Tibial artery (tissue), 4 donors: Measurements from ENCODE around the gene ZNF165.

Experiments used
- DNase-seq, 2 donors: peaks; one replicate each; pipeline ENCODE4 v3.0.0-alpha.2; 2019
- H3K27ac ChIP-seq, 2 donors: fragments of 200-600 bp; sonication (generic) in 1 of 2; 1 replicate in 1 of 2; 2 replicates in 1 of 2; pipeline ENCODE4 v1.5.1; 2018 to 2019; ENCODE audit warnings: mild to moderate bottlenecking in 1 of 2
- H3K27me3 ChIP-seq, 2 donors: fragments of 200-600 bp; sonication (generic) in 1 of 2; one replicate each; pipeline versions ENCODE4 v1.5.1 to v1.6.0; 2016 to 2019
- H3K36me3 ChIP-seq, 3 donors: fragments of 200-600 bp; sonication (generic) in 2 of 3; one replicate each; pipeline ENCODE4 v1.5.1; 2016 to 2019; ENCODE audit warnings: mild to moderate bottlenecking in 2 of 3
- H3K4me1 ChIP-seq, 4 donors: fragments of 200-600 bp; sonication (generic) in 2 of 4; 1 replicate in 3 of 4; 2 replicates in 1 of 4; pipeline ENCODE4 v1.5.1; 2016 to 2019
- H3K4me3 ChIP-seq, 2 donors: fragments of 200-600 bp; sonication (generic) in 1 of 2; 1 replicate in 1 of 2; 2 replicates in 1 of 2; pipeline ENCODE4 v1.5.1; 2018 to 2019; ENCODE audit warnings: mild to moderate bottlenecking in 2 of 2
- H3K9me3 ChIP-seq, 3 donors: fragments of 200-600 bp; sonication (generic) in 1 of 3; one replicate each; pipeline ENCODE4 v1.5.1; 2016 to 2019
- CTCF ChIP-seq, 2 experiments: fragments of 200-600 bp in 1 of 2; fragments of 450-650 bp in 1 of 2; IDR thresholded peaks; one replicate each; pipeline ENCODE4 v1.5.1; 2017 to 2019; ENCODE audit warnings: antibody characterized with exemption in 2 of 2, mild to moderate bottlenecking in 1 of 2, moderate library complexity in 1 of 2
- intact Hi-C: fragments of 100-400 bp; cut with DNase I; formaldehyde crosslinking; loops from one replicate; pipeline ENCODE4 v1.15.0; 2023; ENCODE audit warnings: low total_unique reads

The ZNF165 gene

GRCh38 chr6:28124350-28124970 lies 44.1 kb downstream of the ZNF165 start, which contains the start of gene ZSCAN16:
Gene ZSCAN16, plus strand, starts transcription at chr6:28124609. Its CDS starts 835 bp downstream, at chr6:28125444.
- peak; percentile 80 to 86 for DNase-seq
- Histone ChIP-seq H3K9me3 (no peaks in the 10 kb centered on the region), H3K4me1 (peaks cover 0 to 14% (median 4%) of the 10 kb centered on the region in 4 donors), H3K4me3 (peak within 1 kb of the TSS; percentile 63 to 74), H3K27ac (peak within 1 kb of the TSS; percentile 55 to 76), H3K36me3 (peaks cover 18 to 36% (median 29%) of the 10 kb centered on the region in 3 donors), H3K27me3 (no peaks in the 10 kb centered on the region)
- intact Hi-C loops = loop anchor here (10.0 kb wide), 1 partner anchor 100 kb away; the partner anchor contains the start of gene ZSCAN9
- no peak for TF ChIP-seq CTCF (IDR thresholded peaks at IDR 0.05)

- no peak for TF ChIP-seq CTCF (IDR thresholded peaks at IDR 0.05)
- peak overlapping the region; percentile 55 to 76 for H3K27ac ChIP-seq
- H3K36me3 ChIP-seq = peaks cover 21 to 40% (median 24%) of the 10 kb centered on the region in 3 donors
- peak overlapping the region; percentile 63 to 74 for H3K4me3 ChIP-seq
- H3K9me3 ChIP-seq = no peaks in the 10 kb centered on the region
- no peaks in the 10 kb centered on the region for H3K27me3 ChIP-seq
- peaks cover 0 to 14% (median 4%) of the 10 kb centered on the region in 4 donors for H3K4me1 ChIP-seq
- intact Hi-C loops = loop anchor here (10.0 kb wide), 1 partner anchor 100 kb away; the partner anchor contains the start of gene ZSCAN9
- DNase-seq = no peak
These were observed 44.6 kb downstream of the ZNF165 start for GRCh38 chr6:28124971-28125353.

GRCh38 chr6:28125401-28125800 lies 45.0 kb downstream of the ZNF165 start:
- no peak for TF ChIP-seq CTCF (IDR thresholded peaks at IDR 0.05)
- Histone ChIP-seq H3K9me3 (no peaks in the 10 kb centered on the region), H3K4me3 (no peak overlapping the region), H3K4me1 (peaks cover 0 to 14% (median 4%) of the 10 kb centered on the region in 4 donors), H3K36me3 (peaks cover 17 to 40% (median 20%) of the 10 kb centered on the region in 3 donors), H3K27ac (peak overlapping the region in 1 of 2 donors; percentile 76), H3K27me3 (no peaks in the 10 kb centered on the region)
- DNase-seq = no peak
- intact Hi-C loops = loop anchor here (10.0 kb wide), 1 partner anchor 99 kb away; the partner anchor contains the start of gene ZSCAN9

GRCh38 chr6:28134015-28134414 lies 53.6 kb downstream of the ZNF165 start:
- H3K36me3 ChIP-seq = peaks cover 0 to 13% (median 5%) of the 10 kb centered on the region in 3 donors
- peaks cover 0 to 30% (median 13%) of the 10 kb centered on the region in 4 donors for H3K4me1 ChIP-seq
- H3K4me3 ChIP-seq = no peak overlapping the region
- no peak overlapping the region for H3K27ac ChIP-seq
- peak in 1 of 2 experiments; percentile 13 for TF ChIP-seq CTCF (IDR thresholded peaks at IDR 0.05)
- no peaks in the 10 kb centered on the region for H3K27me3 ChIP-seq
- no peaks in the 10 kb centered on the region for H3K9me3 ChIP-seq
- intact Hi-C loops = no loop called here
- DNase-seq = no peak

- no peak for TF ChIP-seq CTCF (IDR thresholded peaks at IDR 0.05)
- Histone ChIP-seq H3K36me3 (peaks cover 0 to 9% (median 2%) of the 10 kb centered on the region in 3 donors), H3K4me1 (peaks cover 0 to 30% (median 13%) of the 10 kb centered on the region in 4 donors), H3K27ac (no peak overlapping the region), H3K27me3 (no peaks in the 10 kb centered on the region), H3K9me3 (no peaks in the 10 kb centered on the region), H3K4me3 (no peak overlapping the region)
- intact Hi-C loops = loop anchor here (5.0 kb wide), 1 partner anchor 223 kb away; no protein-coding TSS in a partner anchor
- DNase-seq = no peak
These were observed 54.3 kb downstream of the ZNF165 start for GRCh38 chr6:28134716-28135115.
